HEK293 (cell line): ENCODE results near the gene THAP12.

ENCODE experiments used
- CTCF ChIA-PET: fragments of 350-600 bp; formaldehyde crosslinking; extraction: SDS; loops from one replicate; lab custom pipeline; 2021; ENCODE audit warnings: antibody characterized with exemption; lab: Yijun Ruan, JAX
- POLR2A ChIA-PET: fragments of 300-600 bp; formaldehyde crosslinking; extraction: SDS; loops from one replicate; lab custom pipeline; 2020; ENCODE audit warnings: antibody characterized with exemption, inconsistent platforms; lab: Yijun Ruan, JAX
- H3K27ac ChIP-seq: fragments of 200-500 bp; sonication (Bioruptor generic); 2 replicates; pipeline ENCODE4 v1.5.1; 2014; ENCODE audit warnings: low read depth, low read length, control low read depth, inconsistent platforms; ENCODE audit errors: extremely low read depth
- H3K36me3 ChIP-seq, 2 experiments: fragments of 200-500 bp in 1 of 2; sonication (Bioruptor generic) in 1 of 2; 1 replicate in 1 of 2; 2 replicates in 1 of 2; pipeline ENCODE4 v1.5.1; 2014 to 2017; ENCODE audit warnings: inconsistent platforms in 2 of 2, low read length in 2 of 2; ENCODE audit not compliant: control insufficient read depth in 2 of 2, insufficient read depth in 1 of 2
- H3K4me1 ChIP-seq: fragments of 200-500 bp; sonication (Bioruptor generic); 2 replicates; pipeline ENCODE4 v1.5.1; 2014; ENCODE audit warnings: mild to moderate bottlenecking, low read length, inconsistent platforms; ENCODE audit not compliant: control insufficient read depth, insufficient read depth
- H3K4me3 ChIP-seq: 2 replicates; pipeline ENCODE4 v1.5.1; 2011; ENCODE audit warnings: low read depth, mild to moderate bottlenecking, control low read depth, low read length, moderate library complexity
- H3K9me3 ChIP-seq: fragments of 200-500 bp; sonication (Bioruptor generic); 2 replicates; pipeline ENCODE4 v1.5.1; 2014; ENCODE audit warnings: low read depth, low read length, inconsistent platforms; ENCODE audit not compliant: control insufficient read depth, insufficient read depth
- MEIS1 ChIP-seq: sonication (generic); formaldehyde crosslinking; IDR thresholded peaks from 2 replicates; pipeline ENCODE4 v1.8.1; 2022; ENCODE audit warnings: missing genetic modification reagents, mild to moderate bottlenecking, borderline replicate concordance
- MYNN ChIP-seq: fragments of 450-650 bp; formaldehyde crosslinking; IDR thresholded peaks from 2 replicates; pipeline ENCODE4 v1.5.1; 2016; ENCODE audit warnings: missing biosample characterization, missing genetic modification characterization, borderline replicate concordance
- OVOL3 ChIP-seq: fragments of 450-650 bp; formaldehyde crosslinking; IDR thresholded peaks from 2 replicates; pipeline ENCODE4 v1.5.1; 2016; ENCODE audit warnings: missing biosample characterization, missing genetic modification characterization
- PRDM4 ChIP-seq: fragments of 450-650 bp; formaldehyde crosslinking; IDR thresholded peaks from 2 replicates; pipeline ENCODE4 v1.5.1; 2017; ENCODE audit warnings: missing biosample characterization, missing genetic modification characterization
- SP3 ChIP-seq: fragments of 450-650 bp; formaldehyde crosslinking; IDR thresholded peaks from 2 replicates; pipeline ENCODE4 v1.5.1; 2016; ENCODE audit warnings: missing biosample characterization, missing genetic modification characterization
- ZBTB17 ChIP-seq: fragments of 450-650 bp; formaldehyde crosslinking; IDR thresholded peaks from 2 replicates; pipeline ENCODE4 v1.5.1; 2016; ENCODE audit warnings: missing biosample characterization, missing genetic modification characterization
- ZBTB6 ChIP-seq: fragments of 450-650 bp; formaldehyde crosslinking; IDR thresholded peaks from 2 replicates; pipeline ENCODE4 v1.5.1; 2017; ENCODE audit warnings: missing biosample characterization, missing genetic modification characterization
- ZEB2 ChIP-seq: fragments of 450-650 bp; formaldehyde crosslinking; IDR thresholded peaks from 2 replicates; pipeline ENCODE4 v1.5.1; 2016; ENCODE audit warnings: missing biosample characterization, missing genetic modification characterization
- ZFP37 ChIP-seq: fragments of 450-650 bp; formaldehyde crosslinking; IDR thresholded peaks from 2 replicates; pipeline ENCODE4 v1.5.1; 2016; ENCODE audit warnings: missing biosample characterization, missing genetic modification characterization
- ZNF112 ChIP-seq: fragments of 450-650 bp; formaldehyde crosslinking; IDR thresholded peaks from 2 replicates; pipeline ENCODE4 v1.5.0; 2017; ENCODE audit warnings: missing biosample characterization, missing genetic modification characterization
- ZNF157 ChIP-seq: fragments of 450-650 bp; formaldehyde crosslinking; IDR thresholded peaks from 2 replicates; pipeline ENCODE4 v1.5.1; 2016; ENCODE audit warnings: missing biosample characterization, missing genetic modification characterization
- ZNF184 ChIP-seq: fragments of 450-650 bp; IDR thresholded peaks from 2 replicates; pipeline ENCODE4 v1.5.1; 2018; ENCODE audit warnings: missing biosample characterization, mild to moderate bottlenecking, missing genetic modification characterization
- ZNF214 ChIP-seq: fragments of 450-650 bp; formaldehyde crosslinking; IDR thresholded peaks from 2 replicates; pipeline ENCODE4 v1.5.1; 2017; ENCODE audit warnings: missing biosample characterization, mild to moderate bottlenecking, missing genetic modification characterization, borderline replicate concordance
- ZNF280D ChIP-seq: fragments of 450-650 bp; formaldehyde crosslinking; IDR thresholded peaks from 2 replicates; pipeline ENCODE4 v1.5.1; 2016; ENCODE audit warnings: missing biosample characterization, missing genetic modification characterization
- ZNF391 ChIP-seq: fragments of 450-650 bp; formaldehyde crosslinking; IDR thresholded peaks from 2 replicates; pipeline ENCODE4 v1.5.1; 2016; ENCODE audit warnings: low read depth, missing biosample characterization, missing genetic modification characterization, borderline replicate concordance
- ZNF423 ChIP-seq: fragments of 450-650 bp; formaldehyde crosslinking; IDR thresholded peaks from 2 replicates; pipeline ENCODE4 v1.5.1; 2016; ENCODE audit warnings: missing biosample characterization, missing genetic modification characterization
- ZNF426 ChIP-seq: fragments of 450-650 bp; formaldehyde crosslinking; IDR thresholded peaks from 2 replicates; pipeline ENCODE4 v1.5.1; 2017; ENCODE audit warnings: missing biosample characterization, missing genetic modification characterization, mild to moderate bottlenecking, inconsistent platforms, moderate library complexity
- ZNF501 ChIP-seq: fragments of 450-650 bp; formaldehyde crosslinking; IDR thresholded peaks from 2 replicates; pipeline ENCODE4 v1.5.1; 2016; ENCODE audit warnings: missing biosample characterization, missing genetic modification characterization
- ZNF529 ChIP-seq: fragments of 450-650 bp; formaldehyde crosslinking; IDR thresholded peaks from 2 replicates; pipeline ENCODE4 v1.5.1; 2017; ENCODE audit warnings: missing genetic modification characterization, missing biosample characterization; ENCODE audit not compliant: insufficient replicate concordance
- ZNF558 ChIP-seq: fragments of 450-650 bp; formaldehyde crosslinking; IDR thresholded peaks from 2 replicates; pipeline ENCODE4 v1.5.1; 2016; ENCODE audit warnings: missing biosample characterization, missing genetic modification characterization
- ZNF580 ChIP-seq: fragments of 450-650 bp; formaldehyde crosslinking; IDR thresholded peaks from 2 replicates; pipeline ENCODE4 v1.5.1; 2016; ENCODE audit warnings: missing biosample characterization, missing genetic modification characterization
- ZNF785 ChIP-seq: fragments of 450-650 bp; formaldehyde crosslinking; IDR thresholded peaks from 2 replicates; pipeline ENCODE4 v1.5.1; 2016; ENCODE audit warnings: missing biosample characterization, missing genetic modification characterization
- ZNF830 ChIP-seq: fragments of 450-650 bp; IDR thresholded peaks from 2 replicates; pipeline ENCODE4 v1.5.0; 2018; ENCODE audit warnings: missing biosample characterization, missing genetic modification characterization, low read depth, mild to moderate bottlenecking, moderate library complexity
- ZNF843 ChIP-seq: fragments of 450-650 bp; formaldehyde crosslinking; IDR thresholded peaks from 2 replicates; pipeline ENCODE4 v1.5.1; 2016; ENCODE audit warnings: missing biosample characterization, missing genetic modification characterization
- ZSCAN5A ChIP-seq: fragments of 450-650 bp; formaldehyde crosslinking; IDR thresholded peaks from 2 replicates; pipeline ENCODE4 v1.5.1; 2016; ENCODE audit warnings: missing biosample characterization, missing genetic modification characterization

THAP12 gene

GRCh38 chr11:76369406-76369805 is 11.5 kb downstream of the THAP12 start:
- CTCF ChIA-PET, result no interaction called here
- H3K36me3 ChIP-seq, result no peaks in the 10 kb centered on the region; a peak in 1 of 3 replicates
- H3K4me1 ChIP-seq, result no peaks in the 10 kb centered on the region; the same call in 1 of the 2 replicates
- H3K27ac ChIP-seq, result no peak overlapping the region
- POLR2A ChIA-PET, result no interaction called here
- TF ChIP-seq ZNF157 (tag by site-specific recombination), result no peak
- TF ChIP-seq ZEB2, result no peak
- TF ChIP-seq MYNN (tag by site-specific recombination), result no peak
- no peak for TF ChIP-seq OVOL3 (tag by site-specific recombination)
- TF ChIP-seq MEIS1 (CRISPR knock-in tag), result no peak
- TF ChIP-seq ZNF426 (tag by site-specific recombination), result no peak
- no peak for TF ChIP-seq ZFP37
- no peak for TF ChIP-seq ZNF423
- no peak for TF ChIP-seq ZNF785 (tag by site-specific recombination)
- no peak for TF ChIP-seq ZNF501 (tag by site-specific recombination)
- TF ChIP-seq ZNF558 (tag by site-specific recombination), result no peak
- no peak for TF ChIP-seq ZNF580 (tag by site-specific recombination)
- TF ChIP-seq ZNF112 (tag by site-specific recombination), result no peak
- no peak for TF ChIP-seq ZSCAN5A (tag by site-specific recombination)
- TF ChIP-seq ZNF280D (tag by site-specific recombination), result no peak
- no peaks in the 10 kb centered on the region for H3K9me3 ChIP-seq
- no peak overlapping the region for H3K4me3 ChIP-seq

- no peaks in the 10 kb centered on the region for H3K9me3 ChIP-seq
- H3K4me1 ChIP-seq, result no peaks in the 10 kb centered on the region; the same call in 1 of the 2 replicates
- no peak overlapping the region for H3K4me3 ChIP-seq
- POLR2A ChIA-PET, result no interaction called here
- TF ChIP-seq ZNF529 (tag by site-specific recombination) (no peak), ZNF184 (tag by site-specific recombination) (no peak), SP3 (tag by site-specific recombination) (no peak), ZNF214 (no peak), ZNF830 (tag by site-specific recombination) (no peak), PRDM4 (tag by site-specific recombination) (no peak), ZNF843 (tag by site-specific recombination) (no peak), ZBTB6 (tag by site-specific recombination) (no peak), ZNF391 (tag by site-specific recombination) (no peak), ZBTB17 (tag by site-specific recombination) (no peak)
- TF ChIP-seq, all 188 proteins: peak for 0
- Histone ChIP-seq H3K36me3 (peaks cover 0 to 3% of the 10 kb centered on the region in 2 experiments; a peak in 1 of 3 replicates), H3K27ac (no peak overlapping the region)
- CTCF ChIA-PET, result interaction anchor here (0.7 kb wide), 1 partner anchor 160 kb away, joined by 3 read pairs; no protein-coding TSS in a partner anchor
These were observed 12.4 kb downstream of the THAP12 start for GRCh38 chr11:76368490-76368889.
